Measurements from ENCODE around the gene RNF182. TPM values are rescaled to one million over a fixed set of nuclear protein-coding genes. Genes with fewer than 3 reads are reported as not detected.

The RNF182 gene
- total RNA-seq, 1 experiment from 2014 or later = not detected

- CTCF ChIA-PET = interaction anchor here (0.6 to 2.1 kb wide), 3 partner anchors 51 to 126 kb away, joined by 3 to 7 read pairs (median 4); no protein-coding TSS in a partner anchor
- BruUV-seq (replicated peaks) = no TSS peak
- intact Hi-C loops (cut with micrococcal nuclease) = no loop called here
- Mint-ChIP-seq H3K4me1 (ENCODE audit: insufficient read depth, unreplicated experiment) (peaks cover 8% of the 10 kb centered on the region), H3K9me3 (ENCODE audit: unreplicated experiment) (no peaks in the 10 kb centered on the region), H3K36me3 (ENCODE audit: insufficient read depth, unreplicated experiment) (no peaks in the 10 kb centered on the region), H3K27me3 (ENCODE audit: insufficient read depth, unreplicated experiment) (no peaks in the 10 kb centered on the region), H3K4me3 (ENCODE audit: unreplicated experiment) (no peak overlapping the region), H3K27ac (ENCODE audit: low read depth, unreplicated experiment) (no peak overlapping the region)
- POLR2A ChIA-PET = no interaction called here
- no peak for DNase-seq (ENCODE audit: unreplicated experiment)
- TF ChIP-seq CTCF (IDR thresholded peaks at IDR 0.05; ENCODE audit: unreplicated experiment) = no peak
These were observed 76.1 kb downstream of the RNF182 start for GRCh38 chr6:14000901-14001300.

GRCh38 chr6:14001329-14002012 lies 76.7 kb downstream of the RNF182 start:
- Mint-ChIP-seq H3K27me3 (ENCODE audit: insufficient read depth, unreplicated experiment) (no peaks in the 10 kb centered on the region), H3K4me3 (ENCODE audit: unreplicated experiment) (no peak overlapping the region), H3K4me1 (ENCODE audit: insufficient read depth, unreplicated experiment) (peaks cover 8% of the 10 kb centered on the region), H3K9me3 (ENCODE audit: unreplicated experiment) (no peaks in the 10 kb centered on the region), H3K27ac (ENCODE audit: low read depth, unreplicated experiment) (no peak overlapping the region), H3K36me3 (ENCODE audit: insufficient read depth, unreplicated experiment) (no peaks in the 10 kb centered on the region)
- TF ChIP-seq CTCF (IDR thresholded peaks at IDR 0.05; ENCODE audit: unreplicated experiment) = no peak
- intact Hi-C loops (cut with micrococcal nuclease) = no loop called here
- peak; percentile 93 for DNase-seq (ENCODE audit: unreplicated experiment)
- ChIA-PET CTCF (interaction anchor here (0.7 to 2.1 kb wide), 2 partner anchors 93 to 125 kb away, joined by 4 to 7 read pairs; no protein-coding TSS in a partner anchor), POLR2A (interaction anchor here (0.6 kb wide), 1 partner anchor 167 kb away, joined by 3 read pairs; no protein-coding TSS in a partner anchor)
- no TSS peak for BruUV-seq (replicated peaks)

- POLR2A ChIA-PET = no interaction called here
- intact Hi-C loops (cut with micrococcal nuclease) = no loop called here
- Mint-ChIP-seq H3K4me1 (ENCODE audit: insufficient read depth, unreplicated experiment) (peaks cover 8% of the 10 kb centered on the region), H3K4me3 (ENCODE audit: unreplicated experiment) (no peak overlapping the region), H3K27ac (ENCODE audit: low read depth, unreplicated experiment) (no peak overlapping the region), H3K36me3 (ENCODE audit: insufficient read depth, unreplicated experiment) (no peaks in the 10 kb centered on the region), H3K27me3 (ENCODE audit: insufficient read depth, unreplicated experiment) (no peaks in the 10 kb centered on the region), H3K9me3 (ENCODE audit: unreplicated experiment) (no peaks in the 10 kb centered on the region)
- CTCF ChIA-PET = no interaction called here
- no peak for DNase-seq (ENCODE audit: unreplicated experiment)
- no TSS peak for BruUV-seq (replicated peaks)
- no peak for TF ChIP-seq CTCF (IDR thresholded peaks at IDR 0.05; ENCODE audit: unreplicated experiment)
These were observed 77.6 kb downstream of the RNF182 start for GRCh38 chr6:14002176-14002947.

GRCh38 chr6:14004258-14004657 lies 79.5 kb downstream of the RNF182 start:
- ChIA-PET CTCF (interaction anchor here (0.6 to 1.7 kb wide), 2 partner anchors 28 to 121 kb away, joined by 4 read pairs; no protein-coding TSS in a partner anchor), POLR2A (no interaction called here)
- no peak overlapping the region for H3K27ac Mint-ChIP-seq (ENCODE audit: low read depth, unreplicated experiment)
- H3K4me1 Mint-ChIP-seq (ENCODE audit: insufficient read depth, unreplicated experiment) = peaks cover 8% of the 10 kb centered on the region
- H3K36me3 Mint-ChIP-seq (ENCODE audit: insufficient read depth, unreplicated experiment) = no peaks in the 10 kb centered on the region
- no peaks in the 10 kb centered on the region for H3K27me3 Mint-ChIP-seq (ENCODE audit: insufficient read depth, unreplicated experiment)
- DNase-seq (ENCODE audit: unreplicated experiment) = no peak
- H3K4me3 Mint-ChIP-seq (ENCODE audit: unreplicated experiment) = no peak overlapping the region
- no TSS peak for BruUV-seq (replicated peaks)
- intact Hi-C loops (cut with micrococcal nuclease) = no loop called here
- no peak for TF ChIP-seq CTCF (IDR thresholded peaks at IDR 0.05; ENCODE audit: unreplicated experiment)
- no peaks in the 10 kb centered on the region for H3K9me3 Mint-ChIP-seq (ENCODE audit: unreplicated experiment)
